HUES6 (cell line): ENCODE results near the gene SORT1.

Source experiments
- H3K27ac ChIP-seq: 2 replicates; pipeline ENCODE4 v1.7.0; 2013; ENCODE audit warnings: low read depth, mild to moderate bottlenecking, low read length, inconsistent platforms
- H3K27me3 ChIP-seq: 2 replicates; pipeline ENCODE4 v1.6.1; 2013; ENCODE audit warnings: low read length; ENCODE audit not compliant: control insufficient read depth, insufficient read depth
- H3K36me3 ChIP-seq: 2 replicates; pipeline ENCODE4 v1.6.1; 2013; ENCODE audit warnings: low read length; ENCODE audit not compliant: control insufficient read depth, insufficient read depth
- H3K4me1 ChIP-seq: 2 replicates; pipeline ENCODE4 v1.6.1; 2013; ENCODE audit warnings: low read length; ENCODE audit not compliant: control insufficient read depth, insufficient read depth
- H3K4me3 ChIP-seq: 2 replicates; pipeline ENCODE4 v1.5.1; 2013; ENCODE audit warnings: low read depth, low read length
- H3K9ac ChIP-seq: one replicate; pipeline ENCODE4 v1.6.1; 2013; ENCODE audit warnings: mild to moderate bottlenecking, low read length
- H3K9me3 ChIP-seq: 2 replicates; pipeline ENCODE4 v1.6.1; 2013; ENCODE audit warnings: low read depth, low read length; ENCODE audit not compliant: control insufficient read depth, insufficient read depth

SORT1 gene

DNA sequence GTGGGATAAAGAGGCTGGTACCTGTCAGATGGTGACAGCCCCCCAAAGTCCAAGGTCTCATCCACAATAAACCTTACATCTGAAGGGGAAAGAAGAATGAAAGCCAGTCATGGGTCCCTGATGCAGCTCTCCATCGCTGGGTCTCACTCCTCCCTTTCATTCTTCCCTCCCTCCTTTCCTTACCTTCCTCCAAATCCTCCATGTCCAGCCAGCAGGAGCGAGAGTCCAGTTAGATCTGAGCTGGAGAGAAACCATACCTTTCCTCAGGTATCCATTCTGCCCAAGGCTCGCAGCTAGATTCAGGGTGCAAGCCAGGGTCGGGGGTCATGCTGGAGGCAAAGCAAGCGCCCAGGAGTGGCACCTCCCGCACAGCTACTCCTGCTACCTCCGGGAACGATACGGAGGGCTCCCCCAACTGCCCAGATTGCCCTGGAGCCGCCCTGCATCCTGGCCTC, 115.2 kb downstream of the SORT1 start:
- Histone ChIP-seq H3K27ac (no peak overlapping the region), H3K27me3 (no peaks in the 10 kb centered on the region), H3K9me3 (no peaks in the 10 kb centered on the region), H3K4me3 (peak overlapping the region; percentile 90), H3K4me1 (peaks cover 29% of the 10 kb centered on the region), H3K9ac (peak overlapping the region; percentile 86), H3K36me3 (peaks cover 33% of the 10 kb centered on the region)

DNA sequence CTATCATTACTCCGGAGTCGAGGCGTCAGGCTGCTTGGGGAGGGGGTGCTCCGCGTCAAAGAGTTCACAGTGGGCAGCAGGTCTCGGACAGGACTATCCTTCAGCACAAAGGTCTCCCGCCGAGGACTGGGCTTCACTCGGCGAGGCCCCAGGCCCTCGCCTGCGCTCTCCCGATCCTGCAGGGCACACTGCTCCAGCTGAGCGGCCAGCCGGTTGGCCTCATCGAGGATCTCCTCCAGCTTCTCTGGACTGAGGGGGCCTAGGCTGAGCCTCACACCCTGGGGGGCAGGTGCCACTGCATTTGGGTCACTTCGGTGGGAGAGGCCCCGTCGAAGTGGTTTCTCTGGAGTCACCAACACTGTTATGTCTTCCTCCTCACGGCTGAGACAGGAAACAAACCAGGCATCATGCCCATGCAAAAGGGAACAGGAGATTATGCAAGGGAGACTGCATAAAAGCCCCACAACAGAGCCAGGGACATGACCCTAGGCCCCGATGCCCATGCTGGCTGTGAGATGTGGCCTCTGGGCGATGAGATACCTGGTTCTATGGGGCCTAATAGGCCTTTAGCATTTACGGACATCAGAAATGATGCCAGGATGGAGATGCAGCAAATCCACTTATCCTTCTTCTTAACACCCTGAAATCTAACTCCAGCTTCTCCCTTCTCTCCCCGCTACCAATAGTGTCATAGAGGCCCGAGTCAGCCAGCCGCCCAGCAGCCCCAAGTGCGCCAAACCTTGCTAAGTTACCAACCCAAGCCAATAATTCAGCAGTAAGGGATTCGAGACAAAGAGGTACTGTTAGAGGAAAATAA, 115.8 kb downstream of the SORT1 start:
- peaks cover 33% of the 10 kb centered on the region for H3K36me3 ChIP-seq
- peak overlapping the region; percentile 90 for H3K4me3 ChIP-seq
- H3K9ac ChIP-seq: peak overlapping the region; percentile 86
- H3K27me3 ChIP-seq: no peaks in the 10 kb centered on the region
- no peak overlapping the region for H3K27ac ChIP-seq
- H3K9me3 ChIP-seq: no peaks in the 10 kb centered on the region
- peaks cover 32% of the 10 kb centered on the region for H3K4me1 ChIP-seq

GRCh38 chr1:109280862-109281261, 116.9 kb downstream of the SORT1 start:
- H3K9ac ChIP-seq: no peak overlapping the region
- H3K4me3 ChIP-seq: no peak overlapping the region
- H3K27ac ChIP-seq: no peak overlapping the region
- no peaks in the 10 kb centered on the region for H3K27me3 ChIP-seq
- peaks cover 34% of the 10 kb centered on the region for H3K4me1 ChIP-seq
- H3K36me3 ChIP-seq: peaks cover 33% of the 10 kb centered on the region
- H3K9me3 ChIP-seq: no peaks in the 10 kb centered on the region

GRCh38 chr1:109279615-109280278, 118.0 kb downstream of the SORT1 start:
- Histone ChIP-seq H3K9ac (no peak overlapping the region), H3K27ac (no peak overlapping the region), H3K4me3 (no peak overlapping the region), H3K9me3 (no peaks in the 10 kb centered on the region), H3K27me3 (no peaks in the 10 kb centered on the region), H3K4me1 (peaks cover 38% of the 10 kb centered on the region), H3K36me3 (peaks cover 33% of the 10 kb centered on the region)

- no peak overlapping the region for H3K4me3 ChIP-seq
- no peaks in the 10 kb centered on the region for H3K27me3 ChIP-seq
- H3K27ac ChIP-seq: no peak overlapping the region
- H3K9me3 ChIP-seq: no peaks in the 10 kb centered on the region
- H3K9ac ChIP-seq: no peak overlapping the region
- H3K4me1 ChIP-seq: peaks cover 41% of the 10 kb centered on the region
- peaks cover 37% of the 10 kb centered on the region for H3K36me3 ChIP-seq
Measured at GRCh38 chr1:109277434-109278204, 120.1 kb downstream of the SORT1 start.

- H3K27me3 ChIP-seq: no peaks in the 10 kb centered on the region
- peak overlapping the region; percentile 34 for H3K9ac ChIP-seq
- peaks cover 35% of the 10 kb centered on the region for H3K36me3 ChIP-seq
- H3K4me1 ChIP-seq: peaks cover 28% of the 10 kb centered on the region
- peak overlapping the region; percentile 37; the same call in 1 of the 2 replicates for H3K4me3 ChIP-seq
- H3K27ac ChIP-seq: peak overlapping the region; percentile 54; the same call in 1 of the 2 replicates
- H3K9me3 ChIP-seq: no peaks in the 10 kb centered on the region
Measured at GRCh38 chr1:109275706-109276345, 121.9 kb downstream of the SORT1 start.

DNA sequence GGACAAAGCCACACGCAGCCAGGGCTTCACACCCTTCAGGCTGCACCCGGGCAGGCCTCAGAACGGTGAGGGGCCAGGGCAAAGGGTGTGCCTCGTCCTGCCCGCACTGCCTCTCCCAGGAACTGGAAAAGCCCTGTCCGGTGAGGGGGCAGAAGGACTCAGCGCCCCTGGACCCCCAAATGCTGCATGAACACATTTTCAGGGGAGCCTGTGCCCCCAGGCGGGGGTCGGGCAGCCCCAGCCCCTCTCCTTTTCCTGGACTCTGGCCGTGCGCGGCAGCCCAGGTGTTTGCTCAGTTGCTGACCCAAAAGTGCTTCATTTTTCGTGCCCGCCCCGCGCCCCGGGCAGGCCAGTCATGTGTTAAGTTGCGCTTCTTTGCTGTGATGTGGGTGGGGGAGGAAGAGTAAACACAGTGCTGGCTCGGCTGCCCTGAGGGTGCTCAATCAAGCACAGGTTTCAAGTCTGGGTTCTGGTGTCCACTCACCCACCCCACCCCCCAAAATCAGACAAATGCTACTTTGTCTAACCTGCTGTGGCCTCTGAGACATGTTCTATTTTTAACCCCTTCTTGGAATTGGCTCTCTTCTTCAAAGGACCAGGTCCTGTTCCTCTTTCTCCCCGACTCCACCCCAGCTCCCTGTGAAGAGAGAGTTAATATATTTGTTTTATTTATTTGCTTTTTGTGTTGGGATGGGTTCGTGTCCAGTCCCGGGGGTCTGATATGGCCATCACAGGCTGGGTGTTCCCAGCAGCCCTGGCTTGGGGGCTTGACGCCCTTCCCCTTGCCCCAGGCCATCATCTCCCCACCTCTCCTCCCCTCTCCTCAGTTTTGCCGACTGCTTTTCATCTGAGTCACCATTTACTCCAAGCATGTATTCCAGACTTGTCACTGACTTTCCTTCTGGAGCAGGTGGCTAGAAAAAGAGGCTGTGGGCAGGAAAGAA, 122.9 kb downstream of the SORT1 start:
- Histone ChIP-seq H3K27ac (peak overlapping the region; percentile 54; the same call in 1 of the 2 replicates), H3K36me3 (peaks cover 33% of the 10 kb centered on the region), H3K4me3 (peak overlapping the region; percentile 38; the same call in 1 of the 2 replicates), H3K27me3 (no peaks in the 10 kb centered on the region), H3K9ac (peak overlapping the region; percentile 57), H3K4me1 (peaks cover 28% of the 10 kb centered on the region), H3K9me3 (no peaks in the 10 kb centered on the region)

DNA sequence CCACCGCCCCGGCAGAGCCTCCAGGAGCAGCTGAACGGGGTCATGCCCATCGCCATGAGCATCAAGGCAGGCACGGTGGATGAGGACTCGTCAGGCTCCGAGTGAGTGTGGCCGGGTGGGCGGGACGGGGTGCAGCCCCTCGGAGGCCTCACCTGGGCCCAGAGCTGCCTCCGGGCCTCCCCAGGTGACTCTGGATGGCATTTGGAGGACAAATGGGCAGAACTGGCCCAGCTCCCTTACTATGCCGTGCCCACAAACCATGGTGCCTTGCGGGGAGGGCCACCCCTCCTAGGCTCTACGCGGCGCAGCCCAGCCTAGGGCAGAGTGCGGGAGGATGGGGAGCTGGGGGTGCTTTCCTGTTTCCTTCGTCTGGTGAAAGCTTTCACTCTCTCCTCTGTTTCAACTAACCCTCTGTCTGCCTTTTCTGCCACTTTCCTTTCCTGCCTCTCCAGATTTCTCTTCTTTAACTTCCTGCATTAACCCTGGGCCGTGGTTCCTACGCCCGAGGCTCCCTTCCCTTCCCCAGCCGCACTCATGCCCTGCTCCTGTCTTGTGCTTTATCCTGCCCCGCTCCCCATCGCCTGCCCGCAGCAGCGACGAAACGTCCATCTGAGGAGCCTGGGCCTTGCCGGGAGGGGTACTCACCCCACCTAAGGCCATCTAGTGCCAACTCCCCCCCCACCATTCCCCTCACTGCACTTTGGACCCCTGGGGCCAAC, 124.0 kb downstream of the SORT1 start:
- peaks cover 34% of the 10 kb centered on the region for H3K36me3 ChIP-seq
- H3K27ac ChIP-seq: peak overlapping the region; percentile 54; the same call in 1 of the 2 replicates
- no peak overlapping the region for H3K9ac ChIP-seq
- no peak overlapping the region for H3K4me3 ChIP-seq
- H3K4me1 ChIP-seq: peaks cover 28% of the 10 kb centered on the region
- no peaks in the 10 kb centered on the region for H3K9me3 ChIP-seq
- H3K27me3 ChIP-seq: no peaks in the 10 kb centered on the region

GRCh38 chr1:109272831-109273547, 124.7 kb downstream of the SORT1 start:
- H3K36me3 ChIP-seq: peaks cover 34% of the 10 kb centered on the region
- no peaks in the 10 kb centered on the region for H3K27me3 ChIP-seq
- no peaks in the 10 kb centered on the region for H3K9me3 ChIP-seq
- no peak overlapping the region for H3K4me3 ChIP-seq
- peaks cover 28% of the 10 kb centered on the region for H3K4me1 ChIP-seq
- H3K9ac ChIP-seq: no peak overlapping the region
- H3K27ac ChIP-seq: no peak overlapping the region
